PC-9 (cell line): Measurements from ENCODE around the gene SEC24D. TPM values are rescaled to one million over a fixed set of nuclear protein-coding genes. Genes with fewer than 3 reads are reported as not detected.

Experiments
- BruUV-seq: library from RNA; stranded (reverse); fragments of 400-500 nt; replicated peaks from 2 replicates; lab custom pipeline; 2021; lab: Mats Ljungman, UMichigan
- CTCF ChIA-PET: fragments of 300-600 bp; sonication (Branson Sonifier 250); formaldehyde crosslinking; loops from one replicate; lab custom pipeline; 2022; ENCODE audit warnings: antibody characterized with exemption; lab: Charles Lee
- POLR2A ChIA-PET: fragments of 300-600 bp; sonication (Branson Sonifier 250); formaldehyde crosslinking; loops from one replicate; lab custom pipeline; 2022; ENCODE audit warnings: antibody characterized with exemption; ENCODE audit not compliant: unreplicated experiment; lab: Charles Lee
- DNase-seq, 2 experiments: peaks; one replicate each; pipeline versions ENCODE4 v3.0.0 to v3.0.0-alpha.2; 2015 to 2022; ENCODE audit warnings: mixed read lengths in 1 of 2
- H2AFZ ChIP-seq: fragments of 200-600 bp; sonication (generic); 2 replicates; pipeline ENCODE4 v1.8.1; 2017; ENCODE audit warnings: antibody characterized with exemption
- H3F3A ChIP-seq: fragments of 200-600 bp; sonication (generic); 2 replicates; pipeline ENCODE4 v1.8.1; 2017; ENCODE audit warnings: antibody characterized with exemption, mild to moderate bottlenecking, low read depth; ENCODE audit not compliant: insufficient read depth
- H3K27ac ChIP-seq: fragments of 200-600 bp; sonication (generic); 2 replicates; pipeline ENCODE4 v1.6.1; 2016; ENCODE audit warnings: mixed run types
- H3K27me3 ChIP-seq: fragments of 200-600 bp; sonication (generic); 2 replicates; pipeline ENCODE4 v1.6.1; 2016; ENCODE audit warnings: low read depth, mixed run types; ENCODE audit not compliant: insufficient read depth
- H3K36me3 ChIP-seq: fragments of 200-600 bp; sonication (generic); 2 replicates; pipeline ENCODE4 v1.6.1; 2016; ENCODE audit warnings: low read depth, mixed run types
- H3K4me1 ChIP-seq: fragments of 200-600 bp; sonication (generic); replicated peaks from 2 replicates; pipeline ENCODE4 v1.6.1; 2016; ENCODE audit warnings: mixed run types; ENCODE audit not compliant: insufficient read depth
- H3K4me2 ChIP-seq: fragments of 200-600 bp; sonication (generic); 2 replicates; pipeline ENCODE4 v1.6.1; 2017; ENCODE audit warnings: mixed run types
- H3K4me3 ChIP-seq: fragments of 200-600 bp; sonication (generic); 2 replicates; pipeline ENCODE4 v1.6.1; 2016; ENCODE audit warnings: mixed run types
- H3K79me2 ChIP-seq: fragments of 200-600 bp; sonication (generic); 2 replicates; pipeline ENCODE4 v1.6.1; 2017; ENCODE audit warnings: low read depth, mixed run types
- H3K9me2 ChIP-seq: fragments of 200-600 bp; sonication (generic); 2 replicates; pipeline ENCODE4 v1.8.1; 2017; ENCODE audit warnings: mild to moderate bottlenecking; ENCODE audit not compliant: insufficient read depth
- H3K9me3 ChIP-seq: fragments of 200-600 bp; sonication (generic); 2 replicates; pipeline ENCODE4 v1.8.1; 2016; ENCODE audit warnings: low read depth; ENCODE audit not compliant: insufficient read depth
- H4K20me1 ChIP-seq: fragments of 200-600 bp; sonication (generic); 2 replicates; pipeline ENCODE4 v1.8.1; 2017; ENCODE audit not compliant: insufficient read depth
- EZH2 ChIP-seq: fragments of 200-600 bp; sonication (generic); IDR thresholded peaks from 2 replicates; pipeline ENCODE4 v1.8.0; 2017; ENCODE audit warnings: antibody characterized with exemption, low read depth
- intact Hi-C: fragments of 100-400 bp; cut with micrococcal nuclease; formaldehyde crosslinking; loops from one replicate; pipeline ENCODE4 v1.10.0; 2022; ENCODE audit not compliant: unreplicated experiment
- total RNA-seq: library from RNA; stranded (reverse); gene quantifications from 2 replicates; pipeline ENCODE4 v1.2.3, GENCODE V29; 2021
- TF ChIP-seq, protein P1 (sequence below): fragments of 200-600 bp; sonication (generic); conservative IDR thresholded peaks from 2 replicates; pipeline ENCODE4 v1.6.1; 2017; ENCODE audit warnings: mixed run types, antibody characterized with exemption, mild to moderate bottlenecking, moderate library complexity

Gene SEC24D
- total RNA-seq, 1 experiment from 2014 or later, result 17.3 TPM

GRCh38 chr4:118774321-118774720 is 61.6 kb downstream of the SEC24D start:
- Histone ChIP-seq H3F3A (0 out of 2 replicates have a peak, but pooled peaks cover 3% of the 10 kb centered on the region), H2AFZ (no peak overlapping the region), H3K79me2 (no peaks in the 10 kb centered on the region), H3K27me3 (no peaks in the 10 kb centered on the region), H3K36me3 (no peaks in the 10 kb centered on the region), H3K9me3 (no peaks in the 10 kb centered on the region), H3K4me2 (no peak overlapping the region), H3K4me1 (peaks cover 9% of the 10 kb centered on the region; the same call in 1 of the 2 replicates), H3K27ac (no peak overlapping the region), H3K9me2 (no peaks in the 10 kb centered on the region), H3K4me3 (no peak overlapping the region), H4K20me1 (no peaks in the 10 kb centered on the region)
- intact Hi-C loops, result loop anchor here (2.0 kb wide), 1 partner anchor 116 kb away; no protein-coding TSS in a partner anchor
- DNase-seq, result no peak
- CTCF ChIA-PET, result interaction anchor here (0.6 kb wide), 1 partner anchor 194 kb away, joined by 3 read pairs; no protein-coding TSS in a partner anchor
- no TSS peak for BruUV-seq
- TF ChIP-seq, protein P1, sequence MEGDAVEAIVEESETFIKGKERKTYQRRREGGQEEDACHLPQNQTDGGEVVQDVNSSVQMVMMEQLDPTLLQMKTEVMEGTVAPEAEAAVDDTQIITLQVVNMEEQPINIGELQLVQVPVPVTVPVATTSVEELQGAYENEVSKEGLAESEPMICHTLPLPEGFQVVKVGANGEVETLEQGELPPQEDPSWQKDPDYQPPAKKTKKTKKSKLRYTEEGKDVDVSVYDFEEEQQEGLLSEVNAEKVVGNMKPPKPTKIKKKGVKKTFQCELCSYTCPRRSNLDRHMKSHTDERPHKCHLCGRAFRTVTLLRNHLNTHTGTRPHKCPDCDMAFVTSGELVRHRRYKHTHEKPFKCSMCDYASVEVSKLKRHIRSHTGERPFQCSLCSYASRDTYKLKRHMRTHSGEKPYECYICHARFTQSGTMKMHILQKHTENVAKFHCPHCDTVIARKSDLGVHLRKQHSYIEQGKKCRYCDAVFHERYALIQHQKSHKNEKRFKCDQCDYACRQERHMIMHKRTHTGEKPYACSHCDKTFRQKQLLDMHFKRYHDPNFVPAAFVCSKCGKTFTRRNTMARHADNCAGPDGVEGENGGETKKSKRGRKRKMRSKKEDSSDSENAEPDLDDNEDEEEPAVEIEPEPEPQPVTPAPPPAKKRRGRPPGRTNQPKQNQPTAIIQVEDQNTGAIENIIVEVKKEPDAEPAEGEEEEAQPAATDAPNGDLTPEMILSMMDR, result no peak
- TF ChIP-seq EZH2, result no peak
- POLR2A ChIA-PET, result interaction anchor here (0.7 kb wide), 1 partner anchor 45 kb away, joined by 4 read pairs; no protein-coding TSS in a partner anchor

GRCh38 chr4:118773429-118773792 is 62.5 kb downstream of the SEC24D start:
- POLR2A ChIA-PET, result no interaction called here
- CTCF ChIA-PET, result no interaction called here
- H3K4me1 ChIP-seq, result peaks cover 9% of the 10 kb centered on the region; the same call in 1 of the 2 replicates

GRCh38 chr4:118772767-118773428 is 63.0 kb downstream of the SEC24D start:
- Histone ChIP-seq H3K9me2 (no peaks in the 10 kb centered on the region), H3K4me3 (no peak overlapping the region), H3K79me2 (no peaks in the 10 kb centered on the region), H3K27ac (no peak overlapping the region), H3F3A (0 out of 2 replicates have a peak, but pooled peaks cover 3% of the 10 kb centered on the region), H3K36me3 (no peaks in the 10 kb centered on the region), H3K4me1 (peaks cover 9% of the 10 kb centered on the region; the same call in 1 of the 2 replicates), H3K4me2 (no peak overlapping the region), H3K27me3 (no peaks in the 10 kb centered on the region), H4K20me1 (no peaks in the 10 kb centered on the region), H3K9me3 (no peaks in the 10 kb centered on the region), H2AFZ (no peak overlapping the region)
- intact Hi-C loops, result loop anchor here (1.0 kb wide), 1 partner anchor 196 kb away; no protein-coding TSS in a partner anchor
- BruUV-seq, result no TSS peak
- POLR2A ChIA-PET, result no interaction called here
- TF ChIP-seq, protein P1, result no peak
- no peak for TF ChIP-seq EZH2
- CTCF ChIA-PET, result no interaction called here
- DNase-seq, result no peak

More at GRCh38 chr4:118773429-118773792, 62.5 kb downstream of the SEC24D start:
- Histone ChIP-seq H3K36me3 (no peaks in the 10 kb centered on the region), H3K27me3 (no peaks in the 10 kb centered on the region), H3K79me2 (no peaks in the 10 kb centered on the region), H3K27ac (no peak overlapping the region), H2AFZ (no peak overlapping the region), H3F3A (0 out of 2 replicates have a peak, but pooled peaks cover 3% of the 10 kb centered on the region), H4K20me1 (no peaks in the 10 kb centered on the region), H3K4me3 (no peak overlapping the region), H3K4me2 (no peak overlapping the region), H3K9me2 (no peaks in the 10 kb centered on the region), H3K9me3 (no peaks in the 10 kb centered on the region)
- DNase-seq, result no peak
- intact Hi-C loops, result no loop called here
- TF ChIP-seq EZH2, result no peak
- TF ChIP-seq, protein P1, result no peak
- BruUV-seq, result no TSS peak
